Effector CD8-positive, alpha-beta T cell (primary cell): Measurements from ENCODE around the gene HIP1.
"Not testable (repeated sequence)": the region's sequence is repeated elsewhere in the genome, so short reads cannot be mapped to it uniquely, and the experiment has no call there.

Experiments used
- DNase-seq: peaks from one replicate; lab custom pipeline; 2025; lab: John Stamatoyannopoulos, UW

Gene HIP1

DNA sequence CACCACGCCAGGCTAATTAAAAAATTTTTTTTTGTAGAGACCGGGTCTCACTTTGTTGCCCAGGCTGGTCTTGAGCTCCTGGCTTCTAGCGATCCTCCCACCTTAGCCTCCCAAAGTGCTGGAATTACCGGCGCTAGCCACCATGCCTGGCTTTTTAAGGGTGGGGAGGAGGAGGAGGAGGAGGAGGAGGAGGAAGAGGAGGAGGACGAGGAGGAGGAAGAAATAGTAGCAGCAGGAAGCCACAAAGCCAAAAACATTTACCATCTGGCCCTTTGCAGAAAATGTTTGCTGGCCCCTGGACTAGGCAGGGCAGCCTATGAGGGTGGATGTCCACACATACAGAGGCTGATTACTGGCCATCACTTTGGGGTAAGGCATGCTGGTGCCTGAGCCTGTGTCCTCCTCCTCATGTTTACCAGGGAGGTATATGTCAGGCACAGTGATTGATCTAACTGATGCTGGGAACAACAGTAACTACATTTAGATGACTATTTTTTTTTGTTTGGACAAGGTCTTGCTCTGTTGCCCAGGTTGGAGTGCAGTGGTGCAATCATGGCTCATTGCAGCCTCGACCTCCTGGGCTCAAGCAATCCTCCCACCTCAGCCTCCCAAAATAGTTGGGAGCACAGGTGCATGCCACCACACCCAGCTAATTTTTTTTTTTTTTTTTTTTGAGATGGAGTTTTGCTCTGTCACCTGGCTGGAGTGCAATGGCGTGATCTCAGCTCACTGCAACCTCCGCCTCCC is 122.1 kb downstream of the HIP1 start:
- no peak for DNase-seq

DNA sequence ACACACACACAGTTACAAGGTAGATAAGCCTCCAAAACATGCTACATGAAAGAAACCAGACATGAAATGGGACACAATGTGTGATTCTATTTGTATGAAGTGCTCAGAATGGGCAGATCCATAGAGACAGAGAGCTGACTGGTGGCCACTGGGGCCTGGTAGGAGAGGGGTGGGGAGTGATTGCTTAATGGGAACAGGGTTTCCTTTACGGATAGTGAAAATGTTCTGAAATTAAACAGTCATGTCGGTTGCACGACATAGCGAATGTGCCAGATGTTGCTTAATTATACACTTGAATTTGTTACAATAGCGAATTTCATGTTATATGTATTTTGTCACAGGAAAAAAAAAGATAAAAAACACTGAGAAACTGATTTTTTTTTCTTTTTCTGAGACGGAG is 124.3 kb downstream of the HIP1 start:
- no peak for DNase-seq

DNA sequence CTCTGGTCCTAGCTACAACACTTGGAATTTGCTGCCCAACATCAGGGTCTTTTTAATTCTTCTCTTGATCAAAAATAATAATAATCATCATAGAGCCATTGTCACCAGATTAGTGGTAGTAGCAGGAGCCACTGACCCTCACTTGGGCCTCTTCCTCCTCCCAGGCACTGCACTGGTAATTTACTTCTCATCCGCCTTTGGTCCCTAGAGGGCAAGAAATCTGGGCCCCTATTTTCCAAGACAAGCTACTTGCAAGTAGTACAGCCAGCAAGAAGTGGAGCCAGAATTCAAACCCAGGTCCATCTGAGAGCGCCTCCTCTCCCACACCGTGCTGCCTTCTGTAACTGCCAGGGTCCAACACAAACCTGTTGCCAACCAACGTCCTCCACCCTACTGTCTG is 125.4 kb downstream of the HIP1 start:
- DNase-seq = no peak

- no peak for DNase-seq
Measured at GRCh38 chr7:75611557-75612178, 127.1 kb downstream of the HIP1 start.

- DNase-seq = not testable (repeated sequence)
Measured at GRCh38 chr7:75609416-75609815, 129.3 kb downstream of the HIP1 start.

GRCh38 chr7:75608451-75609122 is 130.2 kb downstream of the HIP1 start:
- DNase-seq = no peak

DNA sequence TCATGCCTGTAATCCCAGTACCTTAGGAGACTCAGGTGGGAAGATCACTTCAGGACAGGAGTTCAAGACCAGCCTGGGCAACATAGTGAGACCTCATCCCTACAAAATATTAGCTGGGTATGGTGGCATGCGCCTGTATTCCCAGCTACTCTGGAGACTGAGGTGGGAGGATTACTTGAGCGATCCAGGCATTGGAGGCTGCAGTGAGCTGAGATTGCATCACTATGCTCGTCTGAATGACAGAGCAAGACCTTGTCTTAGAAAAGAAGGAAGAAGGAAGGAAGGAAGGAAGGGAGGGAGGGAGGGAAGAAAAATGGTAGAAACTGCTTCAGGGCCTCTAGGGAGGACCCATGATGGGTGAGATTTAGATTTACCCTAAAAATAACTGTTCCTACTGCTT is 134.3 kb downstream of the HIP1 start:
- no peak for DNase-seq

- DNase-seq = not testable (repeated sequence)
Measured at GRCh38 chr7:75602831-75603230, 135.9 kb downstream of the HIP1 start.

DNA sequence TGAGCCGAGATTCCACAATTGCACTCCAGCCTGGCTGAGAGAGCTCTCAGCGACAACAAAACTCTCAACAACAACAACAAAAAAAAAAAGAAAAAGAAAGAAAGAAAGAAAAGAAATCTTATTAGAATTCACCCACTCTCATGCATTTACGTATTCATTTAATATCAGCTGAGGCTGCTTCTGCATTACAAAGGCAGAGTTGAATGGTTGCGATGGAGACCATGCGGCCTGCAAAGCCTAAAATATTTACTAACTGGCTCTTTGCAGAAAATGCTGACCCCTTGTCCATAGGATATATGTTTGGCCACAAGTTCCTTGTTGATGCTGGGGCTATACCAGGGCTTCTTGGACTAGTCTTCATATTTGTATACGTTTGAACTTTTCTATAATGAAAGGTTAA is 137.2 kb downstream of the HIP1 start:
- DNase-seq = no peak

GRCh38 chr7:75600748-75601147 is 138.0 kb downstream of the HIP1 start:
- not testable (repeated sequence) for DNase-seq

- DNase-seq = no peak
Measured at GRCh38 chr7:75599244-75599781, 139.4 kb downstream of the HIP1 start.

- no peak for DNase-seq
Measured at GRCh38 chr7:75596727-75597614, 141.8 kb downstream of the HIP1 start.

DNA sequence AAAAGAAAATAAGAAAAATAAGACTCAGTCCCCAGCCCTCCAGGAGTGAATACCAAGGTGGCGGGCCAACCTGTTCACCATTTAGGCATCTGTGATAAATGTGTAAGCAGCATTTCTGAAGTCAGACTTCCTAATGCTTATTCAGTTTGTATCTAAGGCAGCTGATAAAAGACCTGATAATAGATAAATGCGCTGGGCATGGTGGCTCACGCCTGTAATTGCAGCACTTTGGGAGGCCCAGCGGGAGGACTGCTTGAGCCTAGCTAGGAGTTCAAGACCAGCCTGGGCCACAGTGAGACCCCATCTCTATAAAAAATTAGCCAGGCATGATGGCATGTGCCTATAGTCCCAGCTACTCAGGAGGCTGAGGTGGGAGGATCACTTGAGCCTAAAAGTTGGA is 143.0 kb downstream of the HIP1 start:
- DNase-seq = no peak

DNA sequence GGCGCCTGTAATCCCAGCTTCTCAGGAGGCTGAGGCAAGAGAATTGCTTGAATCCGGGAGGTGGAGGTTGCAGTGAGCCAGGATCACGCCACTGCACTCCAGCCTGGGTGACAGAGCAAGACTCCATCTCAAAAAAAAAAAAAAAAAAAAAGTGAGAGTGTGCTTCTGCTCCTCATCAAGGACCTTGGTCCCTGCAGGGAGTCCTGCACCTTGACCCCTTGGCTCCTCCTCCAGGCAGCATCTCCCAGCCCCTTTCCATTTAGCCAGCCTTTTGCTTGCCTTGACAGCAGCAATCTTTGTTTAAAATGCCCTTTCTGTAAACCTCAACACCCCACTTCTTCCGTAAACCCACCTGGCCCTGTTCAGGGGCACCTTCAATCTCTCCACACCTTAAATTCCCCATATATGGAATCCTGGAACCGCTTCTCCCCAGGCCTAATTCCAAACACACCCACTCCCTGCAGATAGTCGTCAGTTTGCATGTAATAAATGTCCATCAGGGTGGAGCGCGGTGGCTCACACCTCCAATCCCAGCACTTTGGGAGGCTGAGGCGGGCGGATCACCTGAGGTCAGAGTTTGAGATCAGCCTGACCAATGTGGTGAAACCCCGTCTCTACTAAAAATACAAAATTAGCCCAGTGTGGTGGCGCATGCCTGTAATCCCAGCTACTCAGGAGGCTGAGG is 145.1 kb downstream of the HIP1 start:
- not testable (repeated sequence) for DNase-seq

- DNase-seq = no peak
Measured at GRCh38 chr7:75591467-75592255, 147.1 kb downstream of the HIP1 start.

- no peak for DNase-seq
Measured at GRCh38 chr7:75590373-75591005, 148.3 kb downstream of the HIP1 start.

- DNase-seq = no peak
Measured at GRCh38 chr7:75584354-75584753, 154.4 kb downstream of the HIP1 start.

DNA sequence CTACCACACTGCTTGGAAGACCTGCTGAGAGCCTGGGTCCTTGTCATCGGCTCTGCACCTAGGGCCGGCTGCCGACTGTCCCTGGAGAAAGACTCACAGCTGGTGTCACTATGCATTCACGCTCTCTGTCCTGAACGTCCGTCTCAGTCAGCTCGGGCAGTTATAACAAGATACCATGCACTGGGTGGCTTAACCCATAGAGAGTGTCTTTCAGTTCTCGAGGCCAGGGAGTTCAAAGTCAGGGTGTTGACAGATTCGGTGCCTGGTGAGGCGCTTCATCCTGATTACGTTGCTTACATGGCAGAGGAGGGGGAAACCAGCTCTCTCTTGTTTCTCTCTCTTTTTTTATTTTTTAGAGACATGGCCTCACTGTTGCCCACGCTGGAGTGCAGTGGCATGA is 155.5 kb downstream of the HIP1 start:
- no peak for DNase-seq

GRCh38 chr7:75579899-75580298 is 158.8 kb downstream of the HIP1 start:
- DNase-seq = no peak

DNA sequence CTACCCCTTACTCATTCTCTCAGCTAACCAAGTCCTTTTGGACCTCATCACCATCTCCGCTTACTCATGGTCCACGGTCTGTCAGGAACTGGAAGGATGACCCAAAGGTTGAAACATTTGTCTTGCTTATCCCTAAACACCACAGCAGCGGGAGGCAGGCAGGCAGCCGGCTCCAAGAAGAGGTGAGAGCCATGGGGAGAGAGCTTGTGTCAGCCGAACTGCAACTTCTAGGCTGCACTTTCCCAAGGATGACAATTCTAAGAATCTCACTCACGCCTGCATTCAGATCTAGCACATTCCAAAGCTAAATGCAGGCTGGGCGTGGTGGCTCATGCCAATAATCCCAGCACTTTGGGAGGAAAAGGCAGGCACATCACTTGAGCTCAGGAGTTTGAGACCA is 160.7 kb downstream of the HIP1 start:
- DNase-seq = no peak
